MM.1S (cell line): ENCODE measurements around the gene HDAC7.

Experiments used
- DNase-seq: peaks from one replicate; pipeline ENCODE4 v3.0.0-alpha.2; 2015
- H2AFZ ChIP-seq: fragments of 300-600 bp; sonication (generic); 2 replicates; pipeline ENCODE4 v1.6.0; 2016; ENCODE audit warnings: antibody characterized with exemption, low read length
- H3F3A ChIP-seq: fragments of 300-600 bp; sonication (generic); 2 replicates; pipeline ENCODE4 v1.6.1; 2016; ENCODE audit warnings: mild to moderate bottlenecking, antibody characterized with exemption, low read length, moderate library complexity, mixed read lengths; ENCODE audit not compliant: insufficient read depth
- H3K27ac ChIP-seq: fragments of 300-600 bp; sonication (generic); 2 replicates; pipeline ENCODE4 v1.5.1; 2016; ENCODE audit warnings: mild to moderate bottlenecking, low read length
- H3K27me3 ChIP-seq: fragments of 300-600 bp; sonication (generic); replicated peaks from 2 replicates; pipeline ENCODE4 v1.6.0; 2016; ENCODE audit warnings: low read length; ENCODE audit not compliant: insufficient read depth
- H3K36me3 ChIP-seq: fragments of 300-600 bp; sonication (generic); replicated peaks from 2 replicates; pipeline ENCODE4 v1.6.1; 2016; ENCODE audit warnings: mild to moderate bottlenecking, low read length, mixed read lengths; ENCODE audit not compliant: insufficient read depth
- H3K4me1 ChIP-seq: fragments of 300-600 bp; sonication (generic); 2 replicates; pipeline ENCODE4 v1.6.1; 2016; ENCODE audit warnings: low read length, mixed read lengths
- H3K4me2 ChIP-seq: fragments of 300-600 bp; sonication (generic); 2 replicates; pipeline ENCODE4 v1.6.0; 2016; ENCODE audit warnings: low read depth, low read length
- H3K4me3 ChIP-seq: fragments of 300-600 bp; sonication (generic); 2 replicates; pipeline ENCODE4 v1.5.1; 2016; ENCODE audit warnings: low read length, mixed read lengths
- H3K79me2 ChIP-seq: fragments of 300-600 bp; sonication (generic); 2 replicates; pipeline ENCODE4 v1.6.1; 2016; ENCODE audit warnings: mixed run types, low read length, mixed read lengths
- H3K9ac ChIP-seq: fragments of 300-600 bp; sonication (generic); 2 replicates; pipeline ENCODE4 v1.6.1; 2016; ENCODE audit warnings: low read length, mixed read lengths
- H3K9me2 ChIP-seq: fragments of 300-600 bp; sonication (generic); replicated peaks from 2 replicates; pipeline ENCODE4 v1.6.1; 2016; ENCODE audit warnings: mild to moderate bottlenecking, low read length, mixed read lengths; ENCODE audit not compliant: insufficient read depth
- H3K9me3 ChIP-seq: fragments of 300-600 bp; sonication (generic); replicated peaks from 2 replicates; pipeline ENCODE4 v1.6.1; 2016; ENCODE audit warnings: mild to moderate bottlenecking, low read length, mixed read lengths; ENCODE audit not compliant: insufficient read depth
- H4K20me1 ChIP-seq: fragments of 300-600 bp; sonication (generic); 2 replicates; pipeline ENCODE4 v1.6.1; 2016; ENCODE audit warnings: mild to moderate bottlenecking, low read length, moderate library complexity, mixed read lengths; ENCODE audit not compliant: insufficient read depth
- EZH2 ChIP-seq: fragments of 300-600 bp; sonication (generic); optimal IDR thresholded peaks from 2 replicates; pipeline ENCODE3; 2017; ENCODE audit warnings: low read depth, mild to moderate bottlenecking, antibody characterized with exemption, low read length, mixed read lengths
- EZH2phosphoT487 ChIP-seq: fragments of 300-600 bp; sonication (generic); IDR thresholded peaks from 2 replicates; pipeline ENCODE4 v1.6.1; 2018; ENCODE audit warnings: antibody characterized with exemption, low read length
- TF ChIP-seq, protein P1 (sequence below): fragments of 300-600 bp; sonication (generic); IDR thresholded peaks from 2 replicates; pipeline ENCODE4 v1.5.1; 2016; ENCODE audit warnings: antibody characterized with exemption, low read length, mixed read lengths

Gene HDAC7

DNA sequence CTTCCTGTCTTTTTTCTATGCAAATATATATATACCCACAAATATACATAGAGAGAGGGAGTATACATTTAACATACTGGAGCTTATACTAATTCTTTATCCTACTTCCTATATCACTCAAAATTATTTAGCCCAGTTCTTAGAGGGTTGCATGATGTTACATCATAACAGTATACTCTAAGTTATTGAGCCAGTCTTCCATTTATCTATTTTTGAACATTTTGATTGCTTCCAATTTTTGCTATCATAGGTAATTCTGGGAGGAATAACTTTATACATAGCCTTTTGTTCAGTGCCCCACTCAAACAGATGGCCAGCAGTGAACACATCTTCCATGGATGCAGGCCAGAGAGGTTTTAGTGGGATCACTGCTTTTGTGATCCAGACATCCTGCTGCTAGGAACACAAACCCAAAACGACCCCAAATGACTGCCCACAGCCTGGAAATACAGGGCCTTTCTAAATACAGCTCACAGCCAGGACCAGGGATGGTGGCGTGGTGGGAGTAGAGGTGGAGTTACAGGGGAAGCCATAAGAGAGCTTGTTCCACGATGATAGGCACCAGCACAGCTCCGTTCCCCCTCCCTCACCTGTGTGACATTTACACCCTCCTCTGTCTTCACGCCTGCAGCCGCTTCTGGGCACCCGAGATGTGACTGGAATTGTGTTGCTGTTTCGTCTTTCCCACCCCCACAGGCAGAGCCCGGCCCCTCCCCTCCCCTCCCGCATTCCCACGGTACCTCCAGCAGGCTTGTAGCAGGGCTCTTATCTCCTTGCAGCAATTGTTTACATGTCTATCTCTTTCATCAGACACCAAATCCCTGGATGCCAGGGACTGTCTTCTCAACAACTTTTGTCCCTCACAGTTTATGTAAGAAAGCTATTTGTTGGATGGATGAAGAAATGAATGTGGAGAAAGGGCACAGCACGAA lies 30.7 kb upstream of the HDAC7 start:
- no peaks in the 10 kb centered on the region for H3F3A ChIP-seq

DNA sequence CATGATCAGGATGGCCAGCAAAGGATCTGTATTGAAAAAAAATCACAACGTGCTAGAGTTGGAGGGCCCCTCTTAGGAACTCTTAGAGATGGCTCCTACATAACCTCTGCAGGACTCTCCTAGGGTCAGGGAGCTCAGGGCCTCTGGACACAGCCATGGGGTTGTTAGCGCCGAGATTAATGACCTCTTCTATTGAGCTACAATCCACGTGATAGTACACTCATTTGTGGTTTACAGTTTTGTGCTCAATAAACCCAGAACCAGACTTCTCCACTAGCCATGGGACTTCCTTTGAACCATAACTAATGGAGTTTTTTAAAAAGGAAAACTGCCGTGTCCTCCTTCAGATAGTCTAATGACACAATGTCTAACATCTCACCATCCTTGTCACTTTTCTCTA lies 29.6 kb upstream of the HDAC7 start:
- TF ChIP-seq EZH2 (no peak), EZH2phosphoT487 (no peak)
- TF ChIP-seq, protein P1, sequence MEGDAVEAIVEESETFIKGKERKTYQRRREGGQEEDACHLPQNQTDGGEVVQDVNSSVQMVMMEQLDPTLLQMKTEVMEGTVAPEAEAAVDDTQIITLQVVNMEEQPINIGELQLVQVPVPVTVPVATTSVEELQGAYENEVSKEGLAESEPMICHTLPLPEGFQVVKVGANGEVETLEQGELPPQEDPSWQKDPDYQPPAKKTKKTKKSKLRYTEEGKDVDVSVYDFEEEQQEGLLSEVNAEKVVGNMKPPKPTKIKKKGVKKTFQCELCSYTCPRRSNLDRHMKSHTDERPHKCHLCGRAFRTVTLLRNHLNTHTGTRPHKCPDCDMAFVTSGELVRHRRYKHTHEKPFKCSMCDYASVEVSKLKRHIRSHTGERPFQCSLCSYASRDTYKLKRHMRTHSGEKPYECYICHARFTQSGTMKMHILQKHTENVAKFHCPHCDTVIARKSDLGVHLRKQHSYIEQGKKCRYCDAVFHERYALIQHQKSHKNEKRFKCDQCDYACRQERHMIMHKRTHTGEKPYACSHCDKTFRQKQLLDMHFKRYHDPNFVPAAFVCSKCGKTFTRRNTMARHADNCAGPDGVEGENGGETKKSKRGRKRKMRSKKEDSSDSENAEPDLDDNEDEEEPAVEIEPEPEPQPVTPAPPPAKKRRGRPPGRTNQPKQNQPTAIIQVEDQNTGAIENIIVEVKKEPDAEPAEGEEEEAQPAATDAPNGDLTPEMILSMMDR, result no peak
- no peak overlapping the region for H3K27ac ChIP-seq
- no peaks in the 10 kb centered on the region for H3K9me3 ChIP-seq
- H3F3A ChIP-seq, result no peaks in the 10 kb centered on the region
- H3K4me1 ChIP-seq, result 0 out of 2 replicates have a peak, but pooled peaks cover 10% of the 10 kb centered on the region
- no peak overlapping the region for H3K4me3 ChIP-seq
- DNase-seq, result no peak
- H3K9ac ChIP-seq, result no peak overlapping the region
- H3K27me3 ChIP-seq, result no peaks in the 10 kb centered on the region
- no peaks in the 10 kb centered on the region for H3K79me2 ChIP-seq
- H2AFZ ChIP-seq, result no peak overlapping the region
- no peaks in the 10 kb centered on the region for H4K20me1 ChIP-seq
- no peaks in the 10 kb centered on the region for H3K9me2 ChIP-seq
- no peak overlapping the region for H3K4me2 ChIP-seq
- H3K36me3 ChIP-seq, result no peaks in the 10 kb centered on the region; the same call in 1 of the 2 replicates

More for the DNA sequence above, 30.7 kb upstream of the HDAC7 start:
- Histone ChIP-seq H3K4me1 (0 out of 2 replicates have a peak, but pooled peaks cover 10% of the 10 kb centered on the region), H3K9ac (no peak overlapping the region), H3K4me2 (no peak overlapping the region), H3K9me2 (no peaks in the 10 kb centered on the region), H4K20me1 (no peaks in the 10 kb centered on the region), H3K27ac (no peak overlapping the region), H3K79me2 (no peaks in the 10 kb centered on the region), H3K27me3 (no peaks in the 10 kb centered on the region), H3K9me3 (no peaks in the 10 kb centered on the region), H3K4me3 (no peak overlapping the region), H2AFZ (no peak overlapping the region), H3K36me3 (peaks cover 5% of the 10 kb centered on the region; the same call in 1 of the 2 replicates)
- TF ChIP-seq, protein P1, result no peak
- no peak for TF ChIP-seq EZH2
- TF ChIP-seq EZH2phosphoT487, result no peak
- no peak for DNase-seq

DNA sequence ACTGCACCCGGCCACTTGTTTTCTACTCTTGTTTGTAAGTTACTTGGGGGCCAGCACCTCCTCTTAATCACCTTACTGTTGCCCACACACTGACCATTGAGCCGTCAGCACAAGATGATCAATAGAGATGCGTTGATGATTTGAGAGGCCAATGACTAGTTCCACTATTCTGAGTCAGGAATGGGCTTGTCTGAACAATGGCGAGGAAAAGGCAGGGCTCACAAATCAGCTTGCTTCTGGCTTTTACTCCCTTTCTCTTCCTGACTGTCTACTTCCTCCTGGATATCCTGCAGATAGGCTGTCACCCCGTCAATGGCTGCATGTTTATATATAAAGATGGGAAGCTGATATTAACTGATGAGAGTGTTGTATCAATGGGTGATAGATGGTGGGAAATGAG lies 29.1 kb upstream of the HDAC7 start:
- no peak overlapping the region for H3K4me3 ChIP-seq
- no peak overlapping the region for H3K4me2 ChIP-seq
- no peaks in the 10 kb centered on the region for H3K79me2 ChIP-seq
- H3K9me3 ChIP-seq, result no peaks in the 10 kb centered on the region
- H3K4me1 ChIP-seq, result 0 out of 2 replicates have a peak, but pooled peaks cover 10% of the 10 kb centered on the region
- no peaks in the 10 kb centered on the region for H3K9me2 ChIP-seq
- H2AFZ ChIP-seq, result no peak overlapping the region
- no peak overlapping the region for H3K9ac ChIP-seq
- H3K36me3 ChIP-seq, result no peaks in the 10 kb centered on the region; the same call in 1 of the 2 replicates
- no peaks in the 10 kb centered on the region for H4K20me1 ChIP-seq
- no peaks in the 10 kb centered on the region for H3K27me3 ChIP-seq
- no peak for DNase-seq
- H3K27ac ChIP-seq, result no peak overlapping the region
- TF ChIP-seq EZH2phosphoT487 (no peak), EZH2 (no peak)
- H3F3A ChIP-seq, result no peaks in the 10 kb centered on the region
